Endothelial cell of umbilical vein (primary cell): ENCODE results near the gene HSPB8. TPM values are rescaled to one million over a fixed set of nuclear protein-coding genes. Genes with fewer than 3 reads are reported as not detected.

Experiments used
- BruUV-seq: library from RNA; stranded (reverse); fragments of 400-500 nt; replicated peaks from 2 replicates; lab custom pipeline; 2021; lab: Mats Ljungman, UMichigan
- CTCF ChIA-PET: fragments of 300-600, 350-600 bp; sonication (Branson Sonifier 250); formaldehyde crosslinking; loops from one replicate; lab custom pipeline; 2021; ENCODE audit warnings: antibody characterized with exemption, inconsistent platforms; lab: Charles Lee
- POLR2A ChIA-PET: fragments of 300-600, 350-600 bp; sonication (Branson Sonifier 250); formaldehyde crosslinking; loops from one replicate; lab custom pipeline; 2021; ENCODE audit warnings: antibody characterized with exemption, inconsistent platforms; lab: Charles Lee
- DNase-seq: peaks from one replicate; pipeline ENCODE4 v3.0.0-alpha.2; 2011; ENCODE audit warnings: low read depth, low spot score
- FAIRE-seq: peaks from 2 replicates; lab custom pipeline; 2011; peaks lifted over from hg19 to GRCh38; lab: Jason Lieb, UNC
- H2AFZ ChIP-seq: 2 replicates; pipeline ENCODE4 v1.6.0; 2012; ENCODE audit warnings: low read depth, low read length, control low read depth, inconsistent platforms
- H3K27ac ChIP-seq: 2 replicates; pipeline ENCODE4 v1.5.1; 2011; ENCODE audit warnings: low read depth, mild to moderate bottlenecking, control low read depth, low read length, moderate library complexity; ENCODE audit not compliant: insufficient read depth
- H3K27me3 ChIP-seq, 2 experiments: 2 replicates each; pipeline versions ENCODE4 v1.6.0 to v1.6.1; 2011; ENCODE audit warnings: low read length in 2 of 2, mixed read lengths in 1 of 2; ENCODE audit not compliant: control insufficient read depth in 2 of 2, insufficient read depth in 2 of 2
- H3K36me3 ChIP-seq, 2 experiments: 2 replicates in 1 of 2; 3 replicates in 1 of 2; pipeline ENCODE4 v1.5.1; 2011; ENCODE audit warnings: low read length in 2 of 2, mild to moderate bottlenecking in 1 of 2, moderate library complexity in 1 of 2; ENCODE audit not compliant: control insufficient read depth in 2 of 2, insufficient read depth in 2 of 2; ENCODE audit errors: extremely low read depth in 1 of 2
- H3K4me1 ChIP-seq: 3 replicates; pipeline ENCODE4 v1.5.1; 2011; ENCODE audit warnings: mild to moderate bottlenecking, low read length; ENCODE audit not compliant: control insufficient read depth, insufficient read depth; ENCODE audit errors: extremely low read depth
- H3K4me2 ChIP-seq: 2 replicates; pipeline ENCODE4 v1.6.1; 2011; ENCODE audit warnings: low read length, control low read depth, mixed read lengths; ENCODE audit not compliant: insufficient read depth
- H3K4me3 ChIP-seq, 3 experiments: fragments of 200-600 bp in 1 of 3; sonication (generic), shearing (Covaris generic) in 1 of 3; replicated peaks in 1 of 3; 2 replicates each; pipeline ENCODE4 v1.5.1; 2011 to 2016; ENCODE audit warnings: control low read depth in 3 of 3, low read length in 3 of 3, mild to moderate bottlenecking in 2 of 3, inconsistent platforms in 1 of 3, low read depth in 1 of 3, moderate library complexity in 1 of 3; ENCODE audit not compliant: insufficient read depth in 1 of 3
- H3K79me2 ChIP-seq: 2 replicates; pipeline ENCODE4 v1.6.0; 2012; ENCODE audit warnings: low read length, inconsistent platforms; ENCODE audit not compliant: control insufficient read depth, insufficient read depth
- H3K9ac ChIP-seq: replicated peaks from 2 replicates; pipeline ENCODE3; 2011; ENCODE audit warnings: low read length, control low read depth; ENCODE audit not compliant: insufficient read depth; ENCODE audit errors: extremely low read depth
- H3K9me1 ChIP-seq: replicated peaks from 3 replicates; pipeline ENCODE4 v1.6.0; 2011; ENCODE audit warnings: mild to moderate bottlenecking, low read length; ENCODE audit not compliant: control insufficient read depth, insufficient read depth; ENCODE audit errors: extremely low read depth
- H3K9me3 ChIP-seq: replicated peaks from 2 replicates; pipeline ENCODE4 v1.5.1; 2012; ENCODE audit warnings: low read length, inconsistent platforms; ENCODE audit not compliant: control insufficient read depth, insufficient read depth
- H4K20me1 ChIP-seq: replicated peaks from 2 replicates; pipeline ENCODE3; 2011; ENCODE audit warnings: mild to moderate bottlenecking, low read length; ENCODE audit not compliant: control insufficient read depth, insufficient read depth; ENCODE audit errors: extremely low read depth
- EZH2 ChIP-seq: IDR thresholded peaks from 2 replicates; pipeline ENCODE4 v1.6.1; 2012; ENCODE audit warnings: borderline replicate concordance, low read depth, mild to moderate bottlenecking, moderate library complexity, low read length, inconsistent platforms; ENCODE audit not compliant: severe bottlenecking
- FOS ChIP-seq: IDR thresholded peaks from 2 replicates; pipeline ENCODE4 v1.6.1; 2011; ENCODE audit warnings: mild to moderate bottlenecking, low read length, moderate library complexity, borderline replicate concordance; ENCODE audit not compliant: insufficient read depth
- GATA2 ChIP-seq: IDR thresholded peaks from 2 replicates; pipeline ENCODE4 v1.7.0; 2011; ENCODE audit warnings: low read depth, mild to moderate bottlenecking, moderate library complexity, mixed read lengths, low read length; ENCODE audit not compliant: insufficient read length, insufficient read depth
- JUN ChIP-seq: IDR thresholded peaks from 2 replicates; pipeline ENCODE4 v1.6.1; 2011; ENCODE audit warnings: borderline replicate concordance, low read depth; ENCODE audit not compliant: insufficient read length, insufficient read depth
- MYC ChIP-seq: IDR thresholded peaks from one replicate; pipeline ENCODE4 v1.6.1; 2011; ENCODE audit warnings: mild to moderate bottlenecking, low read depth, low read length
- POLR2A ChIP-seq: IDR thresholded peaks from 2 replicates; pipeline ENCODE4 v1.6.1; 2012; ENCODE audit warnings: low read depth, mild to moderate bottlenecking, control low read depth, low read length
- POLR2AphosphoS5 ChIP-seq: IDR thresholded peaks from 2 replicates; pipeline ENCODE4 v1.6.1; 2012; ENCODE audit warnings: low read depth, mild to moderate bottlenecking, control low read depth, low read length, moderate library complexity; ENCODE audit not compliant: insufficient read depth
- dilution Hi-C: fragments of 300-500 bp; cut with MboI; formaldehyde crosslinking; loops from one replicate; pipeline ENCODE4 v1.15.0; 2019; ENCODE audit warnings: low sequenced_read_pairs; ENCODE audit not compliant: extremely low pct_ligation_motif_present
- intact Hi-C: fragments of 100-400 bp; cut with micrococcal nuclease; formaldehyde crosslinking; loops from one replicate; pipeline ENCODE4 v1.10.0; 2022
- polyA plus RNA-seq, 4 experiments: library from polyadenylated mRNA; depleted of rRNA in 3 of 4; stranded (reverse) in 3 of 4; unstranded in 1 of 4; fragments of >200 nt; gene quantifications; 2 replicates each; pipeline versions ENCODE4 v1.2.1 to v1.2.3, GENCODE V29; 2011 to 2012; ENCODE audit warnings: missing spikeins in 1 of 4
- total RNA-seq: library from RNA; stranded (reverse); gene quantifications from 2 replicates; pipeline ENCODE4 v1.2.3, GENCODE V29; 2021
- TF ChIP-seq, protein P1 (sequence below), 2 donors: IDR thresholded peaks; 1 replicate in 1 of 2; 2 replicates in 1 of 2; pipeline ENCODE4 v1.5.1; 2011; ENCODE audit warnings: low read length in 2 of 2, mild to moderate bottlenecking in 2 of 2, moderate library complexity in 2 of 2, control low read depth in 1 of 2, inconsistent platforms in 1 of 2, low read depth in 1 of 2; ENCODE audit not compliant: insufficient read depth in 1 of 2; ENCODE audit errors: extremely low read depth in 1 of 2
- TF ChIP-seq, protein P2 (sequence below): IDR thresholded peaks from 2 replicates; pipeline ENCODE4 v1.6.1; 2011; ENCODE audit not compliant: insufficient read depth, insufficient read length

HSPB8 gene
- total and polyA plus RNA-seq, 2 donors (not counting 3 experiments of a cell fraction or from before 2014, with no cell fraction given): 10.8 to 14.7 TPM

DNA sequence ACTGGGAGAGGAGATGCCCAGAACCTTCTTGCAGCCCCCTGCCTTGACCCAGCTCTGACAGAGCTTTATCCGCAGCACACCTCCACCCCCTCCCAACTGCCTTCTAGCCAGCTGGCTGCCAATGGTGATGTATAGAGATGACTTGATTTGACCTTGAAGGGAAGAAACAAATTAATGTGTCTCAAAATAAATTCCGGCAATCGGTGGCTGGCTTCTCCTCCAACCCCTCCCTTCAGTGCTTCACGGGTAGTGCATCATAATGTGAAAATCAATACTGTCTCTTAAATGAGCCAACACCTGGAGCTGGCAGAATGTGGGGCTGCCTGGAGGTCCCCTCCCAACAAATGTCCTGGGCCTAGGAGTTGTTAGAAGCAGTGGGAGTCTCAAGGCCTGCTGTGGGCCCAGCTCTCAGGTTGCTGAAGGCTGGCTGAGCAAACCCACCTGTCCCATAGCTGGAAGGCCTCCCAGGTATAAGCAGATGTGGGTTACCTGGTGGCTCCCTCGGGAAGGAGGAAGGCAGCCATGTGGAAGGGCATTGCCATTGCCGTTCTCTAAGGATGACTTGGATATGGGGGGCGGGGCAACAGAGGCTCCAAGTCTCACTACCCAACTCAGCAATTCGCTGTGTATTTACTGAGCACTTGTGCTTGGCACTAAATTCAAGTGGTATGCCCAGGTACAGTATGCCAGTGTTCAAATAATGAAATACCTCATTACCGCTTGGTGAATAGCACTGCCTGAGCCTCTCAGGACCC is 23.2 kb downstream of the HSPB8 start:
- Histone ChIP-seq H3K9ac (no peak overlapping the region), H2AFZ (no peak overlapping the region), H3K79me2 (no peaks in the 10 kb centered on the region), H3K36me3 (no peaks in the 10 kb centered on the region), H3K4me3 (no peak overlapping the region), H3K27ac (no peak overlapping the region), H4K20me1 (no peaks in the 10 kb centered on the region), H3K4me1 (no peaks in the 10 kb centered on the region), H3K4me2 (no peak overlapping the region), H3K27me3 (no peaks in the 10 kb centered on the region), H3K9me1 (no peaks in the 10 kb centered on the region), H3K9me3 (no peaks in the 10 kb centered on the region)
- ChIA-PET POLR2A (no interaction called here), CTCF (interaction anchor here (0.6 kb wide), 1 partner anchor 23 kb away, joined by 3 read pairs; the partner anchor contains the start of gene HSPB8)
- TF ChIP-seq, protein P1, sequence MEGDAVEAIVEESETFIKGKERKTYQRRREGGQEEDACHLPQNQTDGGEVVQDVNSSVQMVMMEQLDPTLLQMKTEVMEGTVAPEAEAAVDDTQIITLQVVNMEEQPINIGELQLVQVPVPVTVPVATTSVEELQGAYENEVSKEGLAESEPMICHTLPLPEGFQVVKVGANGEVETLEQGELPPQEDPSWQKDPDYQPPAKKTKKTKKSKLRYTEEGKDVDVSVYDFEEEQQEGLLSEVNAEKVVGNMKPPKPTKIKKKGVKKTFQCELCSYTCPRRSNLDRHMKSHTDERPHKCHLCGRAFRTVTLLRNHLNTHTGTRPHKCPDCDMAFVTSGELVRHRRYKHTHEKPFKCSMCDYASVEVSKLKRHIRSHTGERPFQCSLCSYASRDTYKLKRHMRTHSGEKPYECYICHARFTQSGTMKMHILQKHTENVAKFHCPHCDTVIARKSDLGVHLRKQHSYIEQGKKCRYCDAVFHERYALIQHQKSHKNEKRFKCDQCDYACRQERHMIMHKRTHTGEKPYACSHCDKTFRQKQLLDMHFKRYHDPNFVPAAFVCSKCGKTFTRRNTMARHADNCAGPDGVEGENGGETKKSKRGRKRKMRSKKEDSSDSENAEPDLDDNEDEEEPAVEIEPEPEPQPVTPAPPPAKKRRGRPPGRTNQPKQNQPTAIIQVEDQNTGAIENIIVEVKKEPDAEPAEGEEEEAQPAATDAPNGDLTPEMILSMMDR (IDR thresholded peaks at IDR 0.05; ENCODE audit: extremely low read depth in 1 of 2, insufficient read depth in 1 of 2, low read depth in 1 of 2, low read length in 2 of 2): no peak
- TF ChIP-seq MYC (no peak), EZH2 (no peak), JUN (no peak), POLR2A (no peak), POLR2AphosphoS5 (no peak), GATA2 (no peak), FOS (no peak)
- TF ChIP-seq, protein P2, sequence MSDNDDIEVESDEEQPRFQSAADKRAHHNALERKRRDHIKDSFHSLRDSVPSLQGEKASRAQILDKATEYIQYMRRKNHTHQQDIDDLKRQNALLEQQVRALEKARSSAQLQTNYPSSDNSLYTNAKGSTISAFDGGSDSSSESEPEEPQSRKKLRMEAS: no peak
- DNase-seq: no peak
- no peak for FAIRE-seq
- no TSS peak for BruUV-seq
- dilution Hi-C loops (no loop called here), intact Hi-C loops (no loop called here)
